Choroid plexus epithelial cell (primary cell): Measurements from ENCODE around the gene DUOXA2.

Source experiments
- DNase-seq: peaks from one replicate; pipeline ENCODE4 v3.0.0-alpha.2; 2010; ENCODE audit warnings: low read depth
- H3K4me3 ChIP-seq: 2 replicates; pipeline ENCODE4 v1.5.1; 2011; ENCODE audit warnings: low read depth, mild to moderate bottlenecking, control low read depth, low read length, moderate library complexity
- CTCF ChIP-seq: conservative IDR thresholded peaks from 2 replicates; pipeline ENCODE4 v1.5.1; 2011; ENCODE audit warnings: low read depth, mild to moderate bottlenecking, control low read depth, inconsistent platforms, low read length, moderate library complexity

The DUOXA2 gene

DNA sequence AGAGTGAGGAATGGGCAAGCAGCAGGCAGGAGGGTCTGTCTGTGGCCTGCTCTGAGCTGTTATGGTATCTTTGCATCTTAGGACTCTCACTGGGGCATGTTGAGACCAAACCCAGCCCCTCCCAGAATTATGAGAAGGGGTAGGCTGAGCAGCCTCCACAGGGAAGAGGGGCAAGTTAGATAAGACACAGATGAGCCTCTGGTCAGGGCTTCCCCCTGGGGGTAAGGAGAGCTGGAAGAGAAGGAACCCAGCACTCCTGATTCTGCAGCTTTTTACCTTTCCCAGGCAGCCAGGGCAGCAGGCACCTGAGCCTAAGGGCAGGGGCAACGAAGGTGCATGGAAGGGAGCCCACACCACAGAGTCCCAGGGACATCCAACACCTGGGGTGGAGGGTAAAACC is 34.9 kb downstream of the DUOXA2 start:
- H3K4me3 ChIP-seq: no peak overlapping the region
- DNase-seq: no peak
- TF ChIP-seq CTCF: no peak

- no peak overlapping the region for H3K4me3 ChIP-seq
- no peak for TF ChIP-seq CTCF
- DNase-seq: no peak
These were observed 36.4 kb downstream of the DUOXA2 start for GRCh38 chr15:45150481-45150880.

- DNase-seq: no peak
- TF ChIP-seq CTCF: no peak
- H3K4me3 ChIP-seq: no peak overlapping the region
These were observed 36.9 kb downstream of the DUOXA2 start for GRCh38 chr15:45150997-45151396.

- H3K4me3 ChIP-seq: no peak overlapping the region
- TF ChIP-seq CTCF: no peak
- no peak for DNase-seq
These were observed 38.1 kb downstream of the DUOXA2 start for GRCh38 chr15:45151998-45152828.

GRCh38 chr15:45155739-45156138 is 41.6 kb downstream of the DUOXA2 start:
- TF ChIP-seq CTCF: no peak
- no peak for DNase-seq
- H3K4me3 ChIP-seq: no peak overlapping the region

DNA sequence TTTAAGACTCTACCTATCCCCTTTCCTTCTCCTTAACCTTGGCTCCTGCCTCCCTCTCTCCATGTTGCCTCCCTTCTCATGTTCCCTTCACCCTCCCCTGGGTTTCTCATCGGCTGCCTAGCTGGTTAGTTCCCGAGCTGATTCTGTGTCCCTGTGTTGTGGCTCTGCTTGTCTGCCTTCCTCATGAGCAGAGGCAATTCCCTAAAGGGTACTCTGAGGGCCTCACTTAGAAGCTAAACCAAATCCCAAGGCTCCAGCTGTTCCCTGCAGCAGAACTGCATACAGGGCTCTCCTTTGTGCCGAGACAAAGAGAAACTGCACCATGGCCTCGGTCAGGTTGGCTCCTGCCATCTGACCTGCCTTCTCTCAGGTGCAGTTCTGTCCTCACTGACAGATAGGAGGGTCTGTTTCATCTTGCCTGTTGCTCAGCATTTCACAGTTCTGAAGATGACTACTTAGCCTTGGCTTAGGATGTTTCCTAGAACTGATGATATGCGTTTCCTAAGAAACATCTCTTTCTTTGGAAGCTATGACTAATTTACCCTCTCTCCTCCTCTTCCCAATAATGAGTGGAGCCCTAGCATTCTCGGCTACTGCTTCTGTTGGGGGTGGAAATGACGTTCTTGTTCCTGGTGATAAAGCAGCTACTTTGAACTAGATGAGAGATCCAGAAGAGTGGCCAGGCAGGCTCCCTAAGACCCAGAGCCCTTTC is 42.8 kb downstream of the DUOXA2 start:
- TF ChIP-seq CTCF: no peak
- H3K4me3 ChIP-seq: no peak overlapping the region
- peak; percentile 22 for DNase-seq

GRCh38 chr15:45157974-45158373 is 43.8 kb downstream of the DUOXA2 start:
- H3K4me3 ChIP-seq: no peak overlapping the region
- no peak for TF ChIP-seq CTCF
- peak; percentile 51 for DNase-seq
